ENCODE results near the gene SPACA5B.
"Not testable (repeated sequence)": the region's sequence is repeated elsewhere in the genome, so short reads cannot be mapped to it uniquely, and the experiment has no call there.

The SPACA5B gene

GRCh38 chrX:48090123-48090522 lies 40.3 kb upstream of the SPACA5B start:
- Histone ChIP-seq H3K79me2 (ENCODE audit: control insufficient read depth, low read length) (no peaks in the 10 kb centered on the region), H3K9me2 (replicated peaks; ENCODE audit: control insufficient read depth, low read length) (no peaks in the 10 kb centered on the region), H3K27me3 (ENCODE audit: control insufficient read depth, low read length) (no peaks in the 10 kb centered on the region)

GRCh38 chrX:48092558-48092957 lies 37.9 kb upstream of the SPACA5B start:
- H3K79me2 ChIP-seq (ENCODE audit: control insufficient read depth, low read length); H3K27me3 ChIP-seq (ENCODE audit: control insufficient read depth, low read length); H3F3A ChIP-seq (ENCODE audit: control insufficient read depth, insufficient read depth); H3K9me3 ChIP-seq (ENCODE audit: control insufficient read depth, insufficient read depth, low read length); H3K4me1 ChIP-seq (ENCODE audit: control insufficient read depth, low read length); H3K9me2 ChIP-seq (replicated peaks; ENCODE audit: control insufficient read depth, low read length); H3K27ac ChIP-seq (ENCODE audit: low read depth, low read length); H4K20me1 ChIP-seq (ENCODE audit: control insufficient read depth, insufficient read depth, low read depth, low read length); H3K4me3 ChIP-seq (ENCODE audit: low read length); H3K4me2 ChIP-seq (ENCODE audit: low read length); H3K36me3 ChIP-seq (ENCODE audit: control insufficient read depth, low read length): not testable (repeated sequence)

More at GRCh38 chrX:48090123-48090522, 40.3 kb upstream of the SPACA5B start:
- no peaks in the 10 kb centered on the region for H3K36me3 ChIP-seq (ENCODE audit: control insufficient read depth, low read length)
- H3K4me2 ChIP-seq (ENCODE audit: low read length): no peak overlapping the region
- no peak overlapping the region for H3K4me3 ChIP-seq (ENCODE audit: low read length)
- H3K4me1 ChIP-seq (ENCODE audit: control insufficient read depth, low read length): no peaks in the 10 kb centered on the region
- TF ChIP-seq CTCF (IDR thresholded peaks at IDR 0.05; ENCODE audit: low read depth, low read length, poor library complexity, severe bottlenecking) (no peak), EZH2phosphoT487 (IDR thresholded peaks at IDR 0.05; ENCODE audit: borderline replicate concordance, low read length) (no peak)
- no peaks in the 10 kb centered on the region for H3F3A ChIP-seq (ENCODE audit: control insufficient read depth, insufficient read depth)
- H4K20me1 ChIP-seq (ENCODE audit: control insufficient read depth, insufficient read depth, low read depth, low read length): no peaks in the 10 kb centered on the region
- H3K27ac ChIP-seq (ENCODE audit: low read depth, low read length): no peak overlapping the region
- no peaks in the 10 kb centered on the region for H3K9me3 ChIP-seq (ENCODE audit: control insufficient read depth, insufficient read depth, low read length)

- TF ChIP-seq CTCF (IDR thresholded peaks at IDR 0.05; ENCODE audit: low read depth, low read length, poor library complexity, severe bottlenecking) (no peak), EZH2phosphoT487 (IDR thresholded peaks at IDR 0.05; ENCODE audit: borderline replicate concordance, low read length) (no peak)
- Histone ChIP-seq H3K36me3 (ENCODE audit: control insufficient read depth, low read length) (no peaks in the 10 kb centered on the region), H3K9me2 (replicated peaks; ENCODE audit: control insufficient read depth, low read length) (no peaks in the 10 kb centered on the region), H3K27ac (ENCODE audit: low read depth, low read length) (no peak overlapping the region), H3K9me3 (ENCODE audit: control insufficient read depth, insufficient read depth, low read length) (no peaks in the 10 kb centered on the region), H3K4me1 (ENCODE audit: control insufficient read depth, low read length) (no peaks in the 10 kb centered on the region), H3K4me2 (ENCODE audit: low read length) (no peak overlapping the region), H3K79me2 (ENCODE audit: control insufficient read depth, low read length) (no peaks in the 10 kb centered on the region), H3K4me3 (ENCODE audit: low read length) (no peak overlapping the region), H4K20me1 (ENCODE audit: control insufficient read depth, insufficient read depth, low read depth, low read length) (no peaks in the 10 kb centered on the region), H3F3A (ENCODE audit: control insufficient read depth, insufficient read depth) (no peaks in the 10 kb centered on the region), H3K27me3 (ENCODE audit: control insufficient read depth, low read length) (no peaks in the 10 kb centered on the region)
Observed at GRCh38 chrX:48101443-48101842, 29.0 kb upstream of the SPACA5B start.

- H3F3A ChIP-seq (ENCODE audit: control insufficient read depth, insufficient read depth): no peaks in the 10 kb centered on the region
- H3K79me2 ChIP-seq (ENCODE audit: control insufficient read depth, low read length): no peaks in the 10 kb centered on the region
- no peaks in the 10 kb centered on the region for H4K20me1 ChIP-seq (ENCODE audit: control insufficient read depth, insufficient read depth, low read depth, low read length)
- H3K27ac ChIP-seq (ENCODE audit: low read depth, low read length): no peak overlapping the region
- no peaks in the 10 kb centered on the region for H3K27me3 ChIP-seq (ENCODE audit: control insufficient read depth, low read length)
- TF ChIP-seq CTCF (IDR thresholded peaks at IDR 0.05; ENCODE audit: low read depth, low read length, poor library complexity, severe bottlenecking): no peak
- no peak for TF ChIP-seq EZH2phosphoT487 (IDR thresholded peaks at IDR 0.05; ENCODE audit: borderline replicate concordance, low read length)
- no peaks in the 10 kb centered on the region for H3K9me2 ChIP-seq (replicated peaks; ENCODE audit: control insufficient read depth, low read length)
- no peaks in the 10 kb centered on the region for H3K36me3 ChIP-seq (ENCODE audit: control insufficient read depth, low read length)
- H3K4me1 ChIP-seq (ENCODE audit: control insufficient read depth, low read length): no peaks in the 10 kb centered on the region
- no peak overlapping the region for H3K4me3 ChIP-seq (ENCODE audit: low read length)
- no peaks in the 10 kb centered on the region for H3K9me3 ChIP-seq (ENCODE audit: control insufficient read depth, insufficient read depth, low read length)
- no peak overlapping the region for H3K4me2 ChIP-seq (ENCODE audit: low read length)
Observed at GRCh38 chrX:48102874-48103374, 27.5 kb upstream of the SPACA5B start.

All from DOHH2 (cell line).